SU-DHL-6 (cell line): ENCODE measurements around the gene GET4.
"Not testable (repeated sequence)": the region's sequence is repeated elsewhere in the genome, so short reads cannot be mapped to it uniquely, and the experiment has no call there.

ENCODE experiments used
- EZH2phosphoT487 ChIP-seq: fragments of 200-600 bp; sonication (generic), shearing (Covaris generic); conservative IDR thresholded peaks from 2 replicates; pipeline ENCODE4 v1.6.1; 2018; ENCODE audit warnings: mild to moderate bottlenecking, antibody characterized with exemption, low read length, moderate library complexity, mixed read lengths
- TF ChIP-seq, protein P1 (sequence below): fragments of 200-600 bp; sonication (generic); IDR thresholded peaks from one replicate; pipeline ENCODE4 v1.5.1; 2017; ENCODE audit warnings: antibody characterized with exemption, mild to moderate bottlenecking, low read length, moderate library complexity; ENCODE audit not compliant: insufficient read depth, poor library complexity, severe bottlenecking

DNA sequence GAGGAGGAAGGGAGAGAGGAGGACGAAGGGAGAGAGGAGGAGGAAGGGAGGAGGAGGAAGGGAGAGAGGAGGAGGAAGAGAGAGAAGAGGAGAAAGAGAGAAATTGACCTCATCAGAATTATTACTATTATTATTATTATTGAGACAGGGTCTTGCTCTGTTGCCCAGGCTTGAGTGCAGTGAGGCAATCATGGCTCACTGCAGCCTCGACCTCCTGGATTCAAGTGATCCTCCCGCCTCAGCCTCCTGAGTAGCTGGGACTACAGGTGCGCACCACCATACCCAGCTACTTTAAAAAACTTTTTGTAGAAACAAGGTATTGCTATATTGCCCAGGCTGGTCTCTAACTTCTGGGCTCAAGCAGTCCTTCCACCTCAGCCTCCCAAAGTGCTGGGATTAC, 67.4 kb downstream of the GET4 start:
- TF ChIP-seq, protein P1, sequence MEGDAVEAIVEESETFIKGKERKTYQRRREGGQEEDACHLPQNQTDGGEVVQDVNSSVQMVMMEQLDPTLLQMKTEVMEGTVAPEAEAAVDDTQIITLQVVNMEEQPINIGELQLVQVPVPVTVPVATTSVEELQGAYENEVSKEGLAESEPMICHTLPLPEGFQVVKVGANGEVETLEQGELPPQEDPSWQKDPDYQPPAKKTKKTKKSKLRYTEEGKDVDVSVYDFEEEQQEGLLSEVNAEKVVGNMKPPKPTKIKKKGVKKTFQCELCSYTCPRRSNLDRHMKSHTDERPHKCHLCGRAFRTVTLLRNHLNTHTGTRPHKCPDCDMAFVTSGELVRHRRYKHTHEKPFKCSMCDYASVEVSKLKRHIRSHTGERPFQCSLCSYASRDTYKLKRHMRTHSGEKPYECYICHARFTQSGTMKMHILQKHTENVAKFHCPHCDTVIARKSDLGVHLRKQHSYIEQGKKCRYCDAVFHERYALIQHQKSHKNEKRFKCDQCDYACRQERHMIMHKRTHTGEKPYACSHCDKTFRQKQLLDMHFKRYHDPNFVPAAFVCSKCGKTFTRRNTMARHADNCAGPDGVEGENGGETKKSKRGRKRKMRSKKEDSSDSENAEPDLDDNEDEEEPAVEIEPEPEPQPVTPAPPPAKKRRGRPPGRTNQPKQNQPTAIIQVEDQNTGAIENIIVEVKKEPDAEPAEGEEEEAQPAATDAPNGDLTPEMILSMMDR: not testable (repeated sequence)
- not testable (repeated sequence) for TF ChIP-seq EZH2phosphoT487
